GM21526 (cell line): ENCODE measurements around the gene GLB1L3.
"Not testable (repeated sequence)": the region's sequence is repeated elsewhere in the genome, so short reads cannot be mapped to it uniquely, and the experiment has no call there.

Experiments
- ATAC-seq: cut with Tn5 transposase; IDR thresholded peaks from one replicate; pipeline ENCODE4 v1.9.1; 2021; ENCODE audit warnings: moderate library complexity; ENCODE audit not compliant: unreplicated experiment, low FRiP score

Gene GLB1L3

DNA sequence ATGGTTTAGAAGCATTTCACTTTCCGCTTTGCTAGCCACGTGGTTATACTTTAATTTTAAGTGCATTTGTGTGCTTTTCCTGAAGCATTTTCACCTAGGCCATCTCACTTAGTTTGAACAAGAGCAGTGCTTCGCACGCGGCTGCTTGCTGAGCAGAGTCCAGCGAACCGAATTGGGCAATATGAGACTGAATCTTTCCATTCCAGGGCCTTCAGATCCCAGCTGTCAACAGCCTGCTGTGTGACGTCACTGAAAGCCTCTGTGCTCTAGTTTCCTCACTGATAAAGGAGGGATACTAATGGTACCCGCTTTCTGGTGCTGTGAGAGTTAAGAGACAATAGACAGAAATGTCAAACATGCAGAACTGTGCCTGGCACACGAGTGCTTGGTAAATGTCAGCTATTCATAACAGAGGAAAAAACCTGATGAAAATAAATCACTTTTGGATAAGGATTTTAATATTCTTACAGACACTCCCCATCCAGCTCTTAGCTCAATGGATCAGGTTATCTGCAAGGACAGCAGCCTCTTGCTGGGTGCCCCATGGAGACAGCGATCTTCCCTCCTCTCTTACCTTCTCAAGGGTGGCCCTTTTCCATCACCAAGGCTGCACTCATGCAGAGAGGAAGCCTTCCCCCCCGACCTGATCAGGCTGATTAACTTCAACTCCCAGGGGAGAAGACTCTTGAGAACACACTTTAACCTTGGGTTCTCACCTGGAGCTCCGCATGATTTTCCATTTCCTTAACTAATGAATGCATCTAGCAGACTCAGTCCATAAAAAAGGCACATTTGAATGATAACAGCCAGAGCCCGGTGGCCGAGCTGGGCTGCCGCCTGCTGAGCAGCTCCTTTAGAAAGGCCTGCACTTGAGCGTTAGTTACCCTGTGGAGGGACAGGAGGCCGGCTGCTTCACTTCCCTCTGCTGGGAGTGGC, 3.5 kb upstream of the GLB1L3 start:
- no peak for ATAC-seq

DNA sequence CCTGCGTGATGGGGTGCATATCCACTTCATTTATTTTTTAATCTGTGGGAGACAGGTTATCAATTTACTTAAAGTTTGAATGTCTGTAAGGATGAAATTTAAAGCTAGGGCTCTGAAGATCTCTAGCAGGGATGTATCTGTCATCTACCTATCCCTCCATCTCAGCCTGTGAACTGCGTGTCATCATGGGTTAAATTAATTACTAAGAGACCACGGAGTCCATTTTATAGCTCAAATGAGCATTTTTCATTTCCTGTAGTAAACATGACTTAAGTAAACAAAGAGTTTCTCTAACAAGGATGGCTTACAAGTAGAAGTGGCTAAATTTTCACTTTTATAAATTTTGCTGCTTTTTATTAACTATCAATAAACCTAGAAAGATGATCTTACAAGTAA, 2.9 kb upstream of the GLB1L3 start:
- ATAC-seq, result no peak

- ATAC-seq, result no peak
Measured at GRCh38 chr11:134275188-134275533, 1.0 kb upstream of the GLB1L3 start.

- ATAC-seq, result peak; percentile 29
Measured at GRCh38 chr11:134276396-134277182, 410 bp downstream of the GLB1L3 start.

DNA sequence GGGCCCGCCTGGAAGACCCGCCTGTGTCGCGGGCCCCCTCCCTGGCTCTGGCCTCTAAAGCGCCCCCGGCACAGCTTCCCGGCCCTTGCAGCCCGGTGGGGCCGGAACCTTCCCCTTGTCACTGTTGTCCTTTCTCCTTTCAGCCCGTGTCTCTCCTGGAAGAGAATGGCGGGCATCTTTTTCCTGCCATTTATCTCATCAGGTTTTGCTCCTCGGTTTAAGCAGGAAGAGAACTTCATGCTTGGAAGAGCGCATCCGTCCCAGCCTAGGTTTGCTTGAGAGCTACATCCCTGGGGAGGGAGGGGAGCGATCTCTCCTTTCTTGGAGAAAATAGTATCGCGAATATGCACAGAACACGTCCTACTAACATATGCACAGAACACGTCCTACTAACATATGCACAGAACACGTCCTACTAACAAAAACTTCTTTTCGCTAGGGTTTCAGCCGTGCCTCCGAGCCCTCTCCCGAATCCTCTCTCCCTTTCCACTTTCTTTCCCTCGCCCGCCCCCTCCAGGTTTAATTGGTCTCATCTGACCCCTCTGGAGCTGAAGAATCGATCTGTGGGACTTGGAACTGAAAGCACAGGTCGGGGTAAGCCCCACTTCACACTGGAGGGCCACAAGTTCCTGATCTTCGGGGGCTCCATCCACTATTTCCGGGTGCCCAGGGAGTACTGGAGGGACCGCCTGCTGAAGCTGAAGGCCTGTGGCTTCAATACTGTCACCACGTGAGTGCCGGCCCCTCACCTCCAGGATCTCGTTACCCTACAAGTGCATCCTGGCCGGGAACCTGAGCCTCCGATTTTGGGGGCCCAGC, 1.2 kb downstream of the GLB1L3 start:
- no peak for ATAC-seq

- no peak for ATAC-seq
Measured at GRCh38 chr11:134278356-134278755, 2.2 kb downstream of the GLB1L3 start.

- ATAC-seq, result not testable (repeated sequence)
Measured at GRCh38 chr11:134281635-134282034, 5.5 kb downstream of the GLB1L3 start.

- ATAC-seq, result no peak
Measured at GRCh38 chr11:134282121-134283045, 6.2 kb downstream of the GLB1L3 start.

DNA sequence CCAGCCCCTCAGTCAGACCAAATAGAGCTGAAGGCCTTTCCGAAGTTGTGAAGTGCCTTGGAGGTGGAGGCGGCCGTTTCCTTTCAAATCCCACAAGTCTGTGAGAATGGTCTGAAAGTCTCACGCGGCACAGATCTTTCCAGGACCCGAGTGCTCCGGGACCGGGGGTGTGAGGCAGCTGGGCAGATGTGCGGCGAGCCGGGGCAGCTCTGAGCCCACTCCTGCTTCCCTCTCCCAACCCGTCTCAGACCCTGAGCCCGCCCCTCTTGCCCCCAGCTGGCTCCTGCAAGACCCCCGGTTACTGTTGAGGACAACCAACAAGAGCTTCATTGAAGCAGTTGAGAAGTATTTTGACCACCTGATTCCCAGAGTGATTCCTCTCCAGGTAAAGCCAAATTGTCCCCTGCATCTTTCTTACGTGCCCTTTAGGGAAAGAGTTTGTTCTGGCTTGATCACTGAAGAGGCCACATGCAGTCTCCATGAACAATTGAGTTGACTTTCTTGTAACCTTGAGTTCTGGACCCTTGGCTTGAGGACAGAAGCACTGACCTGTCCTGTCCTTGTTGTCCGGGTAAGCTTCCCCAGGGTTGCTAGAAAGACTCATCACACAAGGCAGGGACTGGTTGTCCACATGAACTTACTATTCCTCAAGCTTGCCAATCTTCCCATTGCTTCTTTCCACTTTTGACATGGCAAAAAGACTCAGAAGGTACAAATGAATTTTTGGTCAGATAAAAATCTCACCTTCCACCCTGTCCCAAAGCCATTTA, 7.5 kb downstream of the GLB1L3 start:
- no peak for ATAC-seq

DNA sequence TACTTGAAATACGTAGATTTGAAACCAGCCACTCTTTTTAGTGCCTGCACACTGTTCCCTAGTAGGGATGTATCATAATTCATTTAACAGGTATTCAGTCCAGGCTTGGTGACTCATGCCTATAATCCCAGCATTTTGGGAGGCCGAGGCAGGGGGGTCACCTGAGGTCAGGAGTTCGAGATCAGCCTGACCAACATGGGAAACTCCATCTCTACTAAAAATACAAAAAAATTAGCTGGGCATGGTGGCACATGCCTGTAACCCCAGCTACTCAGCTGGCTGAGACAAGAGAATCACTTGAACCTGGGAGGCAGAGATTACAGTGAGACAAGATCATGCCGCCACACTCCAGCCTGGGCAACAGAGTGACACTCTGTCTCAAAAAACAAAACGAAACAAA, 8.2 kb downstream of the GLB1L3 start:
- not testable (repeated sequence) for ATAC-seq

GRCh38 chr11:134287561-134287960, 11.4 kb downstream of the GLB1L3 start:
- ATAC-seq, result no peak

DNA sequence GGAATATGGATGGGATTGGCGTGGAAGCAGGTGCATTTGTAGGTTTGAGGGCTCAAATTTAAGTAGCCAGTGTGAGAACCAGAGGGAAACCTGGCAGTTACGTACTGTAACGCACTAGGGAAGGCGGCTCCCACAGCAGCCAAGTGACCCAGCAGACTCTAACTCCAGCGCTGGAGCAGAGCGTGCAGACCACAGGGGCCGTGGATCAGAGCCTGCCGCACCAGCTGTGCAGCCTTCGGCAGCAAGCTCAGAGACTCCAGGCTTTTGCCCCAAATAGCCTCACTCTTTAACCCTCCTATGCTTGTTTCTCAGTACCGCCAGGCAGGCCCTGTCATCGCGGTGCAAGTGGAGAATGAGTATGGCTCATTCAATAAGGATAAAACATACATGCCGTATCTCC, 12.3 kb downstream of the GLB1L3 start:
- no peak for ATAC-seq

DNA sequence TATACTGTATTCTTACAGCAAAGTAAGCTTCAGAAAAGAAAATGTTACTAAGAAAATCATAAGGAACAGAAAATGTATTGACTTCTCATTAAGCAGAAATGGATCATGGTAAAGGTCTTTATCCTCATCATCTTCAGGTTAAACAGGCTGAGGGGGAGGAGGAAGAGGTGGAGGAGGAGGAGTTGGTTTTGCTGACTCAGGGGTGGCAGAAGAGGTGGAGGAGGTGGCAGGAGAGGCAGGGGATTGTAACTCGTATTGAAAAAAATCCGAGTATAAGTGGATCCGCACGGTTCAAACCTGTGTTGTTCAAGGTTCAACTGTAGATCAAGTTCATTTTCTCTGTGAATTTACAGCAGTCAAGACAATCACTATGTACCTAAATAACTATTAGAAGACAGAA, 13.0 kb downstream of the GLB1L3 start:
- ATAC-seq, result no peak

GRCh38 chr11:134289789-134290188, 13.6 kb downstream of the GLB1L3 start:
- no peak for ATAC-seq

- ATAC-seq, result no peak
Measured at GRCh38 chr11:134290646-134291045, 14.5 kb downstream of the GLB1L3 start.

DNA sequence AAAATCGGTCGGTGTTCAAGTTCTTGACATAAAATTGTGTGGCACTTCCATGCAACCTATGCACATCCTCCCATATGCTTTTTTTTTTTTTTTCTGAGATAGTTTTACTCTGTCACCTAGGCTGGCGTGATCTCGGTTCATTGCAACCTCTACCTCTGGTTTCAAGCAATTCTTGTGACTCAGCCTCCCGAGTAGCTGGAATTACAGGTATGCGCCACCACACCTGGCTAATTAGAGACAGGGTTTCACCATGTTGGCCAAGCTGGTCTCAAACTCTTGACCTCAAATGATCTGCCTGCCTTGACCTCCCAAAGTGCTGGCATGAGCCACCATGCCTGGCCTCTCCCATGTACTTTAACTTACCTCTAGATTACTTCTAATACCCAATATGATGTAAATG, 15.0 kb downstream of the GLB1L3 start:
- no peak for ATAC-seq

- no peak for ATAC-seq
Measured at GRCh38 chr11:134292661-134293060, 16.5 kb downstream of the GLB1L3 start.

- no peak for ATAC-seq
Measured at GRCh38 chr11:134293119-134294113, 17.2 kb downstream of the GLB1L3 start.
